Esophagus squamous epithelium (tissue), 5 donors: ENCODE data around the gene MBP. TPM values are rescaled to one million over a fixed set of nuclear protein-coding genes. Genes with fewer than 3 reads are reported as not detected.

Experiments used
- DNase-seq: peaks from one replicate; lab custom pipeline; 2025; lab: John Stamatoyannopoulos, UW
- H3K27ac ChIP-seq, 4 donors: fragments of 200-600 bp; sonication (generic); one replicate each; pipeline ENCODE4 v1.5.1; 2016 to 2019; ENCODE audit warnings: mild to moderate bottlenecking in 1 of 4
- H3K27me3 ChIP-seq, 4 donors: fragments of 200-600 bp; sonication (generic); 1 replicate in 3 of 4; 2 replicates in 1 of 4; pipeline versions ENCODE4 v1.5.1 to v1.6.0; 2017 to 2021; ENCODE audit warnings: antibody characterized with exemption in 1 of 4
- H3K36me3 ChIP-seq, 3 donors: fragments of 200-600 bp; sonication (generic); one replicate each; pipeline ENCODE4 v1.5.1; 2016 to 2019
- H3K4me1 ChIP-seq, 3 donors: fragments of 200-600 bp; sonication (generic); one replicate each; pipeline ENCODE4 v1.5.1; 2017 to 2019
- H3K4me3 ChIP-seq, 4 donors: fragments of 200-600 bp; sonication (generic); 1 replicate in 3 of 4; 2 replicates in 1 of 4; pipeline ENCODE4 v1.5.1; 2016 to 2019; ENCODE audit warnings: mild to moderate bottlenecking in 2 of 4, moderate library complexity in 1 of 4
- H3K9me3 ChIP-seq, 3 donors: fragments of 200-600 bp; sonication (generic); one replicate each; pipeline ENCODE4 v1.5.1; 2016 to 2019
- CTCF ChIP-seq, 6 experiments: fragments of 450-650 bp in 4 of 6; fragments of 200-600 bp in 2 of 6; sonication (generic) in 2 of 6; IDR thresholded peaks; one replicate each; pipeline ENCODE4 v1.5.1; 2016 to 2019; ENCODE audit warnings: antibody characterized with exemption in 6 of 6, mild to moderate bottlenecking in 4 of 6, moderate library complexity in 4 of 6
- POLR2A ChIP-seq, 4 donors: fragments of 450-650 bp; IDR thresholded peaks; one replicate each; pipeline ENCODE4 v1.6.1; 2017; ENCODE audit warnings: antibody characterized with exemption in 4 of 4, mild to moderate bottlenecking in 4 of 4, moderate library complexity in 3 of 4
- WGBS, 2 donors: methylation state at CpG; one replicate each; pipeline ENCODE4 v1.1.5; 2018; 5-methylcytosine and 5-hydroxymethylcytosine counted together
- intact Hi-C: fragments of 100-400 bp; cut with DNase I; formaldehyde crosslinking; loops from one replicate; pipeline ENCODE4 v1.15.0; 2022
- total RNA-seq, 4 donors: library from RNA; depleted of rRNA; stranded (reverse); fragments of >200 nt; gene quantifications; one replicate each; pipeline ENCODE4 v1.1.0, GENCODE V29; 2016
- donor health status: DM: yes; HTN: yes; CAD: no.

MBP gene
- total RNA-seq, 4 donors from 2014 or later = 21.9 to 38.9 (median 25.2) TPM

- Histone ChIP-seq H3K27me3 (no peaks in the 10 kb centered on the region), H3K4me3 (peak overlapping the region in 1 of 4 donors; percentile 22), H3K27ac (peak overlapping the region in 1 of 4 donors; percentile 9), H3K9me3 (no peaks in the 10 kb centered on the region), H3K36me3 (peaks cover 0 to 10% (median 0%) of the 10 kb centered on the region in 3 donors), H3K4me1 (peaks cover 14 to 87% (median 30%) of the 10 kb centered on the region in 3 donors)
- no peak for TF ChIP-seq CTCF (IDR thresholded peaks at IDR 0.05)
- TF ChIP-seq POLR2A (IDR thresholded peaks at IDR 0.05) = no peak
- 67 to 80% methylated on average over 1 to 9 of the region's 9 CpGs for WGBS, 2 donors
- intact Hi-C loops = no loop called here
- DNase-seq = no peak
Measured at GRCh38 chr18:77124452-77124922, 8.1 kb downstream of the MBP start.

GRCh38 chr18:77123320-77124231 is 9.0 kb downstream of the MBP start:
- no peak for DNase-seq
- H3K27ac ChIP-seq = no peak overlapping the region

GRCh38 chr18:77121523-77121922 is 11.1 kb downstream of the MBP start:
- Histone ChIP-seq H3K36me3 (peaks cover 0 to 21% (median 0%) of the 10 kb centered on the region in 3 donors), H3K4me1 (peaks cover 0 to 68% (median 14%) of the 10 kb centered on the region in 3 donors), H3K9me3 (no peaks in the 10 kb centered on the region), H3K27me3 (no peaks in the 10 kb centered on the region), H3K27ac (no peak overlapping the region), H3K4me3 (no peak overlapping the region)
- 72 to 79% methylated on average over 3 of the region's 3 CpGs for WGBS, 2 donors
- TF ChIP-seq POLR2A (IDR thresholded peaks at IDR 0.05) (no peak), CTCF (IDR thresholded peaks at IDR 0.05) (no peak)
- intact Hi-C loops = no loop called here
- no peak for DNase-seq

More at GRCh38 chr18:77123320-77124231, 9.0 kb downstream of the MBP start:
- no peaks in the 10 kb centered on the region for H3K9me3 ChIP-seq
- no peaks in the 10 kb centered on the region for H3K27me3 ChIP-seq
- 76 to 78% methylated on average over 11 of the region's 14 CpGs for WGBS, 2 donors
- H3K4me1 ChIP-seq = peaks cover 5 to 86% (median 24%) of the 10 kb centered on the region in 3 donors
- intact Hi-C loops = no loop called here
- H3K4me3 ChIP-seq = no peak overlapping the region
- peaks cover 0 to 17% (median 0%) of the 10 kb centered on the region in 3 donors for H3K36me3 ChIP-seq
- no peak for TF ChIP-seq CTCF (IDR thresholded peaks at IDR 0.05)
- TF ChIP-seq POLR2A (IDR thresholded peaks at IDR 0.05) = no peak

- 83 to 89% methylated on average over 3 to 10 of the region's 23 CpGs for WGBS, 2 donors
- Histone ChIP-seq H3K36me3 (peaks cover 0 to 26% (median 0%) of the 10 kb centered on the region in 3 donors), H3K9me3 (no peaks in the 10 kb centered on the region), H3K27ac (no peak overlapping the region), H3K4me1 (peaks cover 9 to 68% (median 16%) of the 10 kb centered on the region in 3 donors), H3K4me3 (no peak overlapping the region), H3K27me3 (no peaks in the 10 kb centered on the region)
- TF ChIP-seq POLR2A (IDR thresholded peaks at IDR 0.05) = no peak
- TF ChIP-seq CTCF (IDR thresholded peaks at IDR 0.05) = no peak
- no peak for DNase-seq
- intact Hi-C loops = no loop called here
Measured at GRCh38 chr18:77119851-77120491, 12.6 kb downstream of the MBP start.
